Endothelial cell (in vitro differentiated cells): ENCODE data around the gene CD96. TPM values are rescaled to one million over a fixed set of nuclear protein-coding genes. Genes with fewer than 3 reads are reported as not detected.

Experiments
- DNase-seq: peaks from one replicate; pipeline ENCODE4 v3.0.0; 2021; ENCODE audit warnings: low spot score
- H3K27ac Mint-ChIP-seq: one replicate; pipeline ENCODE4 v1.8.0; 2021; ENCODE audit warnings: mixed read lengths, inconsistent platforms; ENCODE audit not compliant: unreplicated experiment
- H3K27me3 Mint-ChIP-seq: one replicate; pipeline ENCODE4 v1.8.0; 2021; ENCODE audit warnings: mild to moderate bottlenecking, moderate library complexity, mixed read lengths, inconsistent platforms; ENCODE audit not compliant: unreplicated experiment
- H3K36me3 Mint-ChIP-seq: one replicate; pipeline ENCODE4 v1.8.0; 2021; ENCODE audit warnings: mild to moderate bottlenecking, low read depth, mixed read lengths, inconsistent platforms; ENCODE audit not compliant: unreplicated experiment
- H3K4me1 Mint-ChIP-seq: one replicate; pipeline ENCODE4 v1.8.0; 2021; ENCODE audit warnings: mild to moderate bottlenecking, mixed read lengths, inconsistent platforms; ENCODE audit not compliant: unreplicated experiment
- H3K4me3 Mint-ChIP-seq: one replicate; pipeline ENCODE4 v1.8.0; 2021; ENCODE audit warnings: mild to moderate bottlenecking, mixed read lengths, inconsistent platforms; ENCODE audit not compliant: unreplicated experiment
- H3K9me3 Mint-ChIP-seq: one replicate; pipeline ENCODE4 v1.8.0; 2021; ENCODE audit warnings: mixed read lengths, inconsistent platforms; ENCODE audit not compliant: unreplicated experiment
- CTCF ChIP-seq: fragments of 200-600 bp; sonication (generic); IDR thresholded peaks from one replicate; pipeline ENCODE4 v1.5.0; 2021; ENCODE audit warnings: antibody characterized with exemption; ENCODE audit not compliant: unreplicated experiment
- total RNA-seq: library from RNA; stranded (reverse); fragmentation: NEBNext Ultra II Directional; extraction: Animal tissue kit (Norgen Biotek cat#: 25700); gene quantifications from one replicate; pipeline ENCODE4 v1.2.1, GENCODE V29; 2021; ENCODE audit not compliant: unreplicated experiment

Gene CD96
- total RNA-seq, 1 donor from 2014 or later, result not detected

- no peak for TF ChIP-seq CTCF
- Mint-ChIP-seq H3K27me3 (no peaks in the 10 kb centered on the region), H3K4me3 (no peak overlapping the region), H3K36me3 (no peaks in the 10 kb centered on the region), H3K9me3 (no peaks in the 10 kb centered on the region), H3K4me1 (no peaks in the 10 kb centered on the region), H3K27ac (no peak overlapping the region)
- no peak for DNase-seq
These were observed 37.5 kb downstream of the CD96 start for GRCh38 chr3:111579495-111579894.

GRCh38 chr3:111581403-111582119, 39.6 kb downstream of the CD96 start:
- Mint-ChIP-seq H3K4me1 (no peaks in the 10 kb centered on the region), H3K36me3 (no peaks in the 10 kb centered on the region), H3K27ac (no peak overlapping the region), H3K4me3 (no peak overlapping the region), H3K27me3 (no peaks in the 10 kb centered on the region), H3K9me3 (peaks cover 3% of the 10 kb centered on the region)
- no peak for TF ChIP-seq CTCF
- no peak for DNase-seq

GRCh38 chr3:111582120-111582474, 40.1 kb downstream of the CD96 start:
- no peaks in the 10 kb centered on the region for H3K4me1 Mint-ChIP-seq
- peaks cover 7% of the 10 kb centered on the region for H3K9me3 Mint-ChIP-seq
- H3K27me3 Mint-ChIP-seq, result no peaks in the 10 kb centered on the region
- no peak overlapping the region for H3K4me3 Mint-ChIP-seq
- DNase-seq, result no peak
- no peak for TF ChIP-seq CTCF
- no peaks in the 10 kb centered on the region for H3K36me3 Mint-ChIP-seq
- H3K27ac Mint-ChIP-seq, result no peak overlapping the region

- Mint-ChIP-seq H3K4me1 (no peaks in the 10 kb centered on the region), H3K4me3 (no peak overlapping the region)
These were observed 42.7 kb downstream of the CD96 start for GRCh38 chr3:111584744-111585143.

More at GRCh38 chr3:111584744-111585143, 42.7 kb downstream of the CD96 start:
- peaks cover 7% of the 10 kb centered on the region for H3K9me3 Mint-ChIP-seq
- no peaks in the 10 kb centered on the region for H3K27me3 Mint-ChIP-seq
- no peak for TF ChIP-seq CTCF
- no peaks in the 10 kb centered on the region for H3K36me3 Mint-ChIP-seq
- no peak overlapping the region for H3K27ac Mint-ChIP-seq
- no peak for DNase-seq
